Esophagus squamous epithelium (tissue), 4 donors: ENCODE measurements around the gene PRKD3.

ENCODE experiments used
- POLR2A ChIP-seq, 4 donors: fragments of 450-650 bp; IDR thresholded peaks; one replicate each; pipeline ENCODE4 v1.6.1; 2017; ENCODE audit warnings: antibody characterized with exemption in 4 of 4, mild to moderate bottlenecking in 4 of 4, moderate library complexity in 3 of 4
- TF ChIP-seq, protein P1 (sequence below), 6 experiments: fragments of 450-650 bp in 4 of 6; fragments of 200-600 bp in 2 of 6; sonication (generic) in 2 of 6; IDR thresholded peaks; one replicate each; pipeline ENCODE4 v1.5.1; 2016 to 2019; ENCODE audit warnings: antibody characterized with exemption in 6 of 6, mild to moderate bottlenecking in 4 of 6, moderate library complexity in 4 of 6

DNA sequence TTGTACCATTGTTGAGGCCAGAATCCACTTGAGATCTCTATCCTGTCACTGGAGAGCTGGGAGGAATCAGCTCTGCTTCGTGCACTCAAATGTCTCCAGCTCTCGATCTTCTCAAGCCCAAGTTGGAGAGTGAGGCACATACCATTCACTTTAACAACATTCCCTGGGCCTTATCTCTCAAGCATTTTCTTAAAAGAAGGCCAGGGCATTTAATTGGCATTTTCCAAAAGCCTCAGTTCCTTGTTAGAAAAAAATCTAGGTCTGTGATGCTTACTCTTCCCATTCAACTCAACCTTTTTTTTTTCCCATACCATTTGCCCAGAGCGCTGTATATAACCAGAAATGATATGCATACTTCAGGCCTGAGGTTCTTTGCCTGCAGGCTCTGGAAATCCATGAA lies 29.9 kb upstream of the PRKD3 start:
- TF ChIP-seq, protein P1, sequence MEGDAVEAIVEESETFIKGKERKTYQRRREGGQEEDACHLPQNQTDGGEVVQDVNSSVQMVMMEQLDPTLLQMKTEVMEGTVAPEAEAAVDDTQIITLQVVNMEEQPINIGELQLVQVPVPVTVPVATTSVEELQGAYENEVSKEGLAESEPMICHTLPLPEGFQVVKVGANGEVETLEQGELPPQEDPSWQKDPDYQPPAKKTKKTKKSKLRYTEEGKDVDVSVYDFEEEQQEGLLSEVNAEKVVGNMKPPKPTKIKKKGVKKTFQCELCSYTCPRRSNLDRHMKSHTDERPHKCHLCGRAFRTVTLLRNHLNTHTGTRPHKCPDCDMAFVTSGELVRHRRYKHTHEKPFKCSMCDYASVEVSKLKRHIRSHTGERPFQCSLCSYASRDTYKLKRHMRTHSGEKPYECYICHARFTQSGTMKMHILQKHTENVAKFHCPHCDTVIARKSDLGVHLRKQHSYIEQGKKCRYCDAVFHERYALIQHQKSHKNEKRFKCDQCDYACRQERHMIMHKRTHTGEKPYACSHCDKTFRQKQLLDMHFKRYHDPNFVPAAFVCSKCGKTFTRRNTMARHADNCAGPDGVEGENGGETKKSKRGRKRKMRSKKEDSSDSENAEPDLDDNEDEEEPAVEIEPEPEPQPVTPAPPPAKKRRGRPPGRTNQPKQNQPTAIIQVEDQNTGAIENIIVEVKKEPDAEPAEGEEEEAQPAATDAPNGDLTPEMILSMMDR (IDR thresholded peaks at IDR 0.05) = no peak
- TF ChIP-seq POLR2A (IDR thresholded peaks at IDR 0.05) = no peak
